HEK293T (cell line): ENCODE results near the gene SLC20A1.
A peak's percentile ranks its signal among the peaks of the same experiment; 100 is the strongest.

Experiments
- CTCF ChIA-PET: fragments of 350-600 bp; formaldehyde crosslinking; extraction: SDS; loops from one replicate; lab custom pipeline; 2021; ENCODE audit warnings: antibody characterized with exemption, inconsistent platforms; lab: Yijun Ruan, JAX
- POLR2A ChIA-PET: fragments of 350-600 bp; formaldehyde crosslinking; extraction: SDS; loops from one replicate; lab custom pipeline; 2020; ENCODE audit warnings: antibody characterized with exemption, inconsistent platforms; lab: Yijun Ruan, JAX
- DNase-seq: peaks from one replicate; pipeline ENCODE4 v3.0.0; 2012; ENCODE audit warnings: mixed read lengths; ENCODE audit errors: extremely low spot score
- ARNT ChIP-seq: fragments of 450-650 bp; IDR thresholded peaks from 2 replicates; pipeline ENCODE4 v1.6.1; 2017; ENCODE audit warnings: mild to moderate bottlenecking
- BHLHE40 ChIP-seq: fragments of 450-650 bp; IDR thresholded peaks from 2 replicates; pipeline ENCODE4 v1.6.1; 2016; ENCODE audit warnings: mild to moderate bottlenecking, moderate library complexity, borderline replicate concordance
- CTBP1 ChIP-seq: fragments of 450-650 bp; IDR thresholded peaks from 2 replicates; pipeline ENCODE4 v1.6.1; 2016; ENCODE audit warnings: borderline replicate concordance
- ELF4 ChIP-seq: fragments of 450-650 bp; IDR thresholded peaks from 2 replicates; pipeline ENCODE4 v1.6.1; 2017; ENCODE audit warnings: antibody characterized with exemption
- FOXA1 ChIP-seq: fragments of 450-650 bp; IDR thresholded peaks from 2 replicates; pipeline ENCODE4 v1.6.1; 2016; ENCODE audit warnings: mild to moderate bottlenecking
- FOXK2 ChIP-seq: fragments of 450-650 bp; IDR thresholded peaks from 2 replicates; pipeline ENCODE4 v1.6.1; 2016; ENCODE audit warnings: mild to moderate bottlenecking
- FOXM1 ChIP-seq: fragments of 450-650 bp; IDR thresholded peaks from 2 replicates; pipeline ENCODE4 v1.6.1; 2017; ENCODE audit warnings: mild to moderate bottlenecking, borderline replicate concordance
- HDGF ChIP-seq: fragments of 450-650 bp; IDR thresholded peaks from 2 replicates; pipeline ENCODE4 v1.6.1; 2017; ENCODE audit warnings: antibody characterized with exemption, borderline replicate concordance
- L3MBTL2 ChIP-seq: fragments of 450-650 bp; conservative IDR thresholded peaks from 2 replicates; pipeline ENCODE4 v1.6.1; 2016; ENCODE audit warnings: mild to moderate bottlenecking
- LEF1 ChIP-seq: fragments of 450-650 bp; IDR thresholded peaks from 2 replicates; pipeline ENCODE4 v1.6.1; 2017; ENCODE audit warnings: mild to moderate bottlenecking, borderline replicate concordance
- NFRKB ChIP-seq: fragments of 450-650 bp; IDR thresholded peaks from 2 replicates; pipeline ENCODE4 v1.6.1; 2016; ENCODE audit warnings: mild to moderate bottlenecking, moderate library complexity
- PKNOX1 ChIP-seq: fragments of 450-650 bp; IDR thresholded peaks from 2 replicates; pipeline ENCODE4 v1.6.1; 2016
- SP1 ChIP-seq: fragments of 450-650 bp; IDR thresholded peaks from 2 replicates; pipeline ENCODE4 v1.6.1; 2017
- SUZ12 ChIP-seq: fragments of 450-650 bp; IDR thresholded peaks from 2 replicates; pipeline ENCODE4 v1.6.1; 2016; ENCODE audit warnings: mild to moderate bottlenecking
- TARDBP ChIP-seq: fragments of 450-650 bp; IDR thresholded peaks from 2 replicates; pipeline ENCODE4 v1.6.1; 2016
- ZNF384 ChIP-seq: fragments of 450-650 bp; IDR thresholded peaks from 2 replicates; pipeline ENCODE4 v1.6.1; 2016

The SLC20A1 gene

GRCh38 chr2:112646791-112647689 lies 1.3 kb downstream of the SLC20A1 start:
- POLR2A ChIA-PET = interaction anchor here (0.9 to 3.5 kb wide), 5 partner anchors 9 to 78 kb away, joined by 4 to 29 read pairs (median 5); no protein-coding TSS in a partner anchor

GRCh38 chr2:112648081-112648480 lies 2.3 kb downstream of the SLC20A1 start:
- POLR2A ChIA-PET = interaction anchor here (1.8 kb wide), 1 partner anchor 77 kb away, joined by 5 read pairs; no protein-coding TSS in a partner anchor
- TF ChIP-seq SP1 (no peak), ZNF384 (no peak)
- CTCF ChIA-PET = no interaction called here
- no peak for DNase-seq

More at GRCh38 chr2:112646791-112647689, 1.3 kb downstream of the SLC20A1 start:
- DNase-seq = peak; percentile 29
- CTCF ChIA-PET = interaction anchor here (2.6 kb wide), 1 partner anchor 80 kb away, joined by 11 read pairs; no protein-coding TSS in a partner anchor
- TF ChIP-seq SUZ12 (no peak), CTBP1 (0 out of 2 replicates have a peak, but pooled peaks have one; percentile 4), PKNOX1 (peak; percentile 90), NFRKB (no peak)

- DNase-seq = no peak
- ChIA-PET POLR2A (interaction anchor here (1.1 kb wide), 1 partner anchor 11 kb away, joined by 4 read pairs; the partner anchor contains the start of gene SLC20A1), CTCF (interaction anchor here (1.3 kb wide), 1 partner anchor 57 kb away, joined by 3 read pairs; no protein-coding TSS in a partner anchor)
- TF ChIP-seq PKNOX1 (no peak), TARDBP (no peak)
Observed at GRCh38 chr2:112656679-112657078, 10.9 kb downstream of the SLC20A1 start.

- ChIA-PET CTCF (no interaction called here), POLR2A (no interaction called here)
- DNase-seq = no peak
- TF ChIP-seq L3MBTL2 = no peak
- TF ChIP-seq FOXK2 = no peak
- TF ChIP-seq ELF4 = no peak
- no peak for TF ChIP-seq FOXA1
- TF ChIP-seq HDGF = no peak
- TF ChIP-seq SP1 = no peak
- TF ChIP-seq NFRKB = no peak
- TF ChIP-seq ARNT = no peak
- no peak for TF ChIP-seq PKNOX1
- no peak for TF ChIP-seq CTBP1
- no peak for TF ChIP-seq SUZ12
Observed at GRCh38 chr2:112658301-112658700, 12.6 kb downstream of the SLC20A1 start.

- DNase-seq = no peak
- POLR2A ChIA-PET = interaction anchor here (1.1 kb wide), 1 partner anchor 13 kb away, joined by 4 read pairs; the partner anchor contains the start of gene SLC20A1
- CTCF ChIA-PET = interaction anchor here (0.6 to 0.8 kb wide), 2 partner anchors 26 to 44 kb away, joined by 3 read pairs; no protein-coding TSS in a partner anchor
Observed at GRCh38 chr2:112658839-112659667, 13.3 kb downstream of the SLC20A1 start.

More at GRCh38 chr2:112658839-112659667, 13.3 kb downstream of the SLC20A1 start:
- TF ChIP-seq HDGF = no peak
- no peak for TF ChIP-seq NFRKB
- TF ChIP-seq TARDBP = no peak
- TF ChIP-seq PKNOX1 = no peak
- no peak for TF ChIP-seq FOXK2
- no peak for TF ChIP-seq FOXA1
- no peak for TF ChIP-seq ELF4
- no peak for TF ChIP-seq SP1
- TF ChIP-seq ZNF384 = no peak
- no peak for TF ChIP-seq LEF1
- no peak for TF ChIP-seq SUZ12
- TF ChIP-seq CTBP1 = no peak
- TF ChIP-seq ARNT = no peak
- TF ChIP-seq BHLHE40 = no peak
- TF ChIP-seq FOXM1 = no peak
- no peak for TF ChIP-seq L3MBTL2
